Karpas-422 (cell line): ENCODE data around the gene NPPC. TPM values are rescaled to one million over a fixed set of nuclear protein-coding genes. Genes with fewer than 3 reads are reported as not detected.
"Not testable (repeated sequence)": the region's sequence is repeated elsewhere in the genome, so short reads cannot be mapped to it uniquely, and the experiment has no call there.

Experiments used
- DNase-seq: peaks from one replicate; pipeline ENCODE4 v3.0.0-alpha.2; 2015
- H2AFZ ChIP-seq: fragments of 200-600 bp; sonication (generic); 2 replicates; pipeline ENCODE4 v1.6.1; 2014; ENCODE audit warnings: antibody characterized with exemption, low read length, mixed read lengths
- H3K27ac ChIP-seq: fragments of 200-600 bp; sonication (generic); 2 replicates; pipeline ENCODE4 v1.5.1; 2014; ENCODE audit warnings: mild to moderate bottlenecking, low read length, moderate library complexity
- H3K27me3 ChIP-seq: fragments of 200-600 bp; sonication (generic); 2 replicates; pipeline ENCODE4 v1.6.1; 2014; ENCODE audit warnings: low read length, mixed read lengths
- H3K36me3 ChIP-seq: fragments of 200-600 bp; sonication (generic); 2 replicates; pipeline ENCODE4 v1.6.1; 2014; ENCODE audit warnings: low read length, mixed read lengths; ENCODE audit not compliant: insufficient read depth
- H3K4me1 ChIP-seq: fragments of 200-600 bp; sonication (generic); 2 replicates; pipeline ENCODE4 v1.6.1; 2014; ENCODE audit warnings: mild to moderate bottlenecking, low read length, mixed read lengths
- H3K4me2 ChIP-seq: fragments of 200-600 bp; sonication (generic); 2 replicates; pipeline ENCODE4 v1.6.1; 2014; ENCODE audit warnings: low read length, low read depth, mild to moderate bottlenecking; ENCODE audit not compliant: poor library complexity, severe bottlenecking
- H3K4me3 ChIP-seq: fragments of 200-600 bp; sonication (generic); 2 replicates; pipeline ENCODE4 v1.5.1; 2014; ENCODE audit warnings: mild to moderate bottlenecking, antibody characterized with exemption, low read length, mixed read lengths
- H3K79me2 ChIP-seq: fragments of 200-600 bp; sonication (generic); 2 replicates; pipeline ENCODE4 v1.6.1; 2014; ENCODE audit warnings: mild to moderate bottlenecking, low read length, mixed read lengths
- H3K9ac ChIP-seq: fragments of 200-600 bp; sonication (generic); 2 replicates; pipeline ENCODE4 v1.6.0; 2014; ENCODE audit warnings: low read length
- H3K9me2 ChIP-seq: fragments of 200-600 bp; sonication (generic), shearing (Covaris generic); replicated peaks from 2 replicates; pipeline ENCODE4 v1.6.0; 2014; ENCODE audit warnings: mild to moderate bottlenecking, low read length, moderate library complexity; ENCODE audit not compliant: insufficient read depth
- H3K9me3 ChIP-seq: fragments of 300-700, 200-600 bp; sonication (generic); 2 replicates; pipeline ENCODE4 v1.6.1; 2014; ENCODE audit warnings: low read length, mixed read lengths
- H4K20me1 ChIP-seq: fragments of 200-600 bp; sonication (generic); 2 replicates; pipeline ENCODE4 v1.6.1; 2014; ENCODE audit warnings: mild to moderate bottlenecking, antibody characterized with exemption, low read length, low read depth; ENCODE audit not compliant: insufficient read depth
- total RNA-seq: library from RNA; depleted of rRNA; stranded (reverse); fragments of >200 nt; shearing (Covaris generic); gene quantifications from 2 replicates; pipeline ENCODE4 v1.2.3, GENCODE V29; 2014; ENCODE audit warnings: low replicate concordance

NPPC gene
- total RNA-seq, 1 experiment from 2014 or later = not detected

DNA sequence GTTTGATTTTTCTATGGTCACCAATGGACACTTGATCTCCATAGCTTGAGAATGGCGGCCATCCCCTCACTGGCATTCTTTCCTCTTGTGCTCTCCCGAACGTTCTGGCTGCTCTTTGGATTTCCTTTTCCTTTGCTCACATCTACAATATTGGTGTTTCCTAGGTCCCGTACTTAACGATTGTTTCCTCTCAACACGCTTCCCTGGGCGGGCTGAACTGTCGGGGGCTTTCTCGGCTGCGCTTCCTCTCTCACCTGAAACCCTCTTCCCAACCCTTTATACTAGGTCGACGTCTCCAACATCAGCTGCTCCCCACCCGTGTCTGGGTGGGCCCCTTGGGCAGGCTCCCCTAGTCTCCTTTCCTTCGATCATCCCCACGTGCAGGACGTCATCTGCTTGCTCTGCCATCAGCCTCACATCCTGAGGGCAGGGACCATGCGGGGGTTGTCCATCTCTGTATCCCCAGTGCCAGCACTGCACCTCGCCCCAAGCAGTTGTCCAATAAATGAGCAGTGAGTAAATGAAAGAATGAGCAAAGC, 34.7 kb upstream of the NPPC start:
- peaks cover 31% of the 10 kb centered on the region for H3K79me2 ChIP-seq
- H3K4me2 ChIP-seq = peak overlapping the region; percentile 85
- no peak for DNase-seq
- no peaks in the 10 kb centered on the region for H3K9me2 ChIP-seq
- no peaks in the 10 kb centered on the region; the same call in 1 of the 2 replicates for H3K36me3 ChIP-seq
- peak overlapping the region; percentile 85 for H3K9ac ChIP-seq
- peaks cover 35% of the 10 kb centered on the region for H3K4me1 ChIP-seq
- H4K20me1 ChIP-seq = peaks cover 26% of the 10 kb centered on the region; the same call in 1 of the 2 replicates
- peak overlapping the region; percentile 92 for H3K4me3 ChIP-seq
- H3K27ac ChIP-seq = peak overlapping the region; percentile 36; the same call in 1 of the 2 replicates
- H3K27me3 ChIP-seq = no peaks in the 10 kb centered on the region
- peak overlapping the region; percentile 94 for H2AFZ ChIP-seq
- H3K9me3 ChIP-seq = no peaks in the 10 kb centered on the region

GRCh38 chr2:231957913-231958763, 31.9 kb upstream of the NPPC start:
- Histone ChIP-seq H3K27me3 (no peaks in the 10 kb centered on the region), H3K4me2 (no peak overlapping the region), H3K79me2 (peaks cover 11% of the 10 kb centered on the region), H3K4me1 (peaks cover 10% of the 10 kb centered on the region), H4K20me1 (peaks cover 6% of the 10 kb centered on the region; the same call in 1 of the 2 replicates), H3K4me3 (no peak overlapping the region), H3K9me2 (no peaks in the 10 kb centered on the region), H3K27ac (no peak overlapping the region), H3K9ac (no peak overlapping the region), H2AFZ (no peak overlapping the region), H3K36me3 (no peaks in the 10 kb centered on the region; the same call in 1 of the 2 replicates), H3K9me3 (no peaks in the 10 kb centered on the region)
- no peak for DNase-seq

- Histone ChIP-seq H3K4me1 (peaks cover 6% of the 10 kb centered on the region), H3K9me3 (peaks cover 5% of the 10 kb centered on the region; the same call in 1 of the 2 replicates), H3K27ac (no peak overlapping the region), H3K9ac (no peak overlapping the region), H3K4me2 (no peak overlapping the region), H2AFZ (no peak overlapping the region), H3K4me3 (no peak overlapping the region), H3K9me2 (no peaks in the 10 kb centered on the region), H3K36me3 (no peaks in the 10 kb centered on the region), H3K27me3 (no peaks in the 10 kb centered on the region), H4K20me1 (no peaks in the 10 kb centered on the region), H3K79me2 (no peaks in the 10 kb centered on the region)
- no peak for DNase-seq
Measured at GRCh38 chr2:231955758-231956472, 29.7 kb upstream of the NPPC start.

DNA sequence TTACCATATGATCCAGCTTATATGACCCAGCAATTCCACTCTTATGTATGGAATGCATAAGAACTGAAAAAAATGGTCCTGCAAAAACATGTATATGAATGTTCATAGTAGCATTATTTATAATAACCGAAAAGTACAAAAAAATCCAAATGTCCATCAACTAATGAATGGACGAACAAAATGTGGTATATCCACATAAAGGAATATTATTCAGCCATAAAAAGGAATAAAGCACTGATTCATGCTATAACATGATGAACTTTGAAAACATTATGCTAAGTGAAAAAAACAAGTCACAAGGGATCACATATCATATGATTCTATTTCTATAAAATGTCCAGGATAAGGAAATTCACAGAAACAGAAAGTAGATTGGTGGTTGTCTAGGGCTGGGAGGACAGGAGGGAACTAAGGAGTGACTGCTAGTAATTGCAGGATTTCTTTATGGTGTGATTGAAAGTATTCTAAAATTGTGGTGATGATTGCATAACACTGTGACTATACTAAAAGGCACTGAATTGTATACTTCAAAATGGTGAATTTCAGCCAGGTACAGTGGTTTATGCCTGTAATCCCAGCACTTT, 25.3 kb upstream of the NPPC start:
- no peak overlapping the region for H3K4me2 ChIP-seq
- no peaks in the 10 kb centered on the region for H3K4me1 ChIP-seq
- no peaks in the 10 kb centered on the region for H4K20me1 ChIP-seq
- no peaks in the 10 kb centered on the region for H3K36me3 ChIP-seq
- no peaks in the 10 kb centered on the region for H3K79me2 ChIP-seq
- no peaks in the 10 kb centered on the region for H3K9me2 ChIP-seq
- peak; percentile 17 for DNase-seq
- no peak overlapping the region for H3K4me3 ChIP-seq
- peaks cover 5% of the 10 kb centered on the region; the same call in 1 of the 2 replicates for H3K9me3 ChIP-seq
- no peak overlapping the region for H2AFZ ChIP-seq
- no peak overlapping the region for H3K9ac ChIP-seq
- H3K27ac ChIP-seq = no peak overlapping the region
- no peaks in the 10 kb centered on the region for H3K27me3 ChIP-seq

DNA sequence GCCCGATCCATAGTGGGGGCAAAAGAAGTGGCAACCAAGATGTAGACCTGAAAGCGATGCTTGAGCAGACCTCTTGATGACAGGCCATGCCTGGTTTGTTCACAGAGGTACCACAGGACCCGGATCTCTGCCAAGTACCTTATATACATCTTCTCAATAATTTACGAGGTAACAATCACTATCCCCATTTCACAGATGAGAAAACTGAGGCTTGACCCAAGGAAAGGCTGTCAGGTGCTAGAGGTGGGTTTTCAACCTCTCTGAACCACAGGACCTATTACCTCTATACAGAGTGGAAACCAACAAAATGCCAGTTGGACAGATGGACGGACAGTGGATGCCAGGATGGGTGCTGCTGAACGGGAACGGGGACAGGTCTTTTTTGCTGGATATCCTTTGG, 21.5 kb upstream of the NPPC start:
- Histone ChIP-seq H3K4me2 (no peak overlapping the region), H4K20me1 (no peaks in the 10 kb centered on the region), H3K27ac (no peak overlapping the region), H2AFZ (no peak overlapping the region), H3K9me3 (peaks cover 5% of the 10 kb centered on the region; the same call in 1 of the 2 replicates), H3K9ac (no peak overlapping the region), H3K36me3 (no peaks in the 10 kb centered on the region), H3K79me2 (no peaks in the 10 kb centered on the region), H3K9me2 (no peaks in the 10 kb centered on the region), H3K27me3 (no peaks in the 10 kb centered on the region), H3K4me1 (no peaks in the 10 kb centered on the region), H3K4me3 (no peak overlapping the region)
- DNase-seq = no peak

DNA sequence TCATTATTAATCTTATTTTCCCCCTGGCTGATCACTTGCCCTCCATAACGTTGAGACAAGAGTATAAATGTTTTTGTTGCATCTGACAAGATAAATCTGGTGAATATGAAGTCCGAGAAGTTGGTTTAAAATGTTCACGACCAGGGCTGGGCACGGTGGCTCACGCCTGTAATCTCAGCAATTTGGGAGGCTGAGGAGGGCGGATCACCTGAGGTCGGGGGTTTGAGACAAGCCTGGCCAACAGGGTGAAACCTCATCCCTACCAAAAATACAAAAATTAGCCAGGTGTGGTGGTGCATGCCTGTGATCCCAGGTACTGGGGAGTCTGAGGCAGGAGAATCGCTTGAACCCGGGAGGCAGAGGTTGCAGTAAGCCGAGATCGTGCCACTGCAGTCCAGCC, 20.9 kb upstream of the NPPC start:
- H3K4me2 ChIP-seq, H4K20me1 ChIP-seq, H3K36me3 ChIP-seq, H3K9ac ChIP-seq, DNase-seq, H3K79me2 ChIP-seq, H3K27me3 ChIP-seq, H2AFZ ChIP-seq, H3K27ac ChIP-seq, H3K4me1 ChIP-seq, H3K9me2 ChIP-seq, H3K4me3 ChIP-seq, H3K9me3 ChIP-seq: not testable (repeated sequence)

GRCh38 chr2:231946241-231946814, 20.1 kb upstream of the NPPC start:
- no peak overlapping the region for H3K4me2 ChIP-seq
- no peaks in the 10 kb centered on the region for H3K4me1 ChIP-seq
- H3K36me3 ChIP-seq = no peaks in the 10 kb centered on the region
- peaks cover 2% of the 10 kb centered on the region; the same call in 1 of the 2 replicates for H3K9me3 ChIP-seq
- no peaks in the 10 kb centered on the region for H3K9me2 ChIP-seq
- DNase-seq = no peak
- H3K9ac ChIP-seq = no peak overlapping the region
- no peak overlapping the region for H3K4me3 ChIP-seq
- no peak overlapping the region for H2AFZ ChIP-seq
- no peak overlapping the region for H3K27ac ChIP-seq
- H4K20me1 ChIP-seq = no peaks in the 10 kb centered on the region
- H3K27me3 ChIP-seq = no peaks in the 10 kb centered on the region
- H3K79me2 ChIP-seq = no peaks in the 10 kb centered on the region
